Forelimb muscle (tissue), 1 donor: Measurements from ENCODE around the gene PPP1R7. TPM values are rescaled to one million over a fixed set of nuclear protein-coding genes. Genes with fewer than 3 reads are reported as not detected.
A peak's percentile ranks its signal among the peaks of the same experiment; 100 is the strongest.
"Not testable (repeated sequence)": the region's sequence is repeated elsewhere in the genome, so short reads cannot be mapped to it uniquely, and the experiment has no call there.

ENCODE experiments used
- DNase-seq: peaks from one replicate; pipeline ENCODE4 v3.0.0-alpha.2; 2013; ENCODE audit warnings: low read depth
- polyA plus RNA-seq: library from polyadenylated mRNA; unstranded; fragments of 120-200 nt; gene quantifications from one replicate; pipeline ENCODE4 v1.2.1, GENCODE V29; 2013; ENCODE audit not compliant: insufficient read length

The PPP1R7 gene
- 71.0 TPM for polyA plus RNA-seq

- DNase-seq = peak; percentile 86
Observed at GRCh38 chr2:241149925-241150659, at the start of gene PPP1R7. PPP1R7 (plus strand) TSS chr2:241150467; CDS start chr2:241150496, 29 bp downstream.

GRCh38 chr2:241102239-241102803 lies 47.9 kb upstream of the PPP1R7 start, which contains the start of gene MTERF4:
MTERF4 (minus strand) TSS chr2:241102287; CDS start chr2:241102273, 14 bp downstream.
- peak; percentile 32 for DNase-seq

GRCh38 chr2:241103176-241103595 lies 47.1 kb upstream of the PPP1R7 start:
- no peak for DNase-seq

GRCh38 chr2:241104611-241105010 lies 45.7 kb upstream of the PPP1R7 start:
- not testable (repeated sequence) for DNase-seq

GRCh38 chr2:241105641-241106040 lies 44.6 kb upstream of the PPP1R7 start:
- DNase-seq = no peak

- DNase-seq = no peak
Observed at GRCh38 chr2:241107031-241107783, 43.1 kb upstream of the PPP1R7 start.

GRCh38 chr2:241108271-241109209 lies 41.7 kb upstream of the PPP1R7 start:
- no peak for DNase-seq

- DNase-seq = no peak
Observed at GRCh38 chr2:241109210-241110088, 40.8 kb upstream of the PPP1R7 start.

GRCh38 chr2:241110089-241110606 lies 40.1 kb upstream of the PPP1R7 start:
- DNase-seq = no peak

- DNase-seq = no peak
Observed at GRCh38 chr2:241110607-241111439, 39.4 kb upstream of the PPP1R7 start.

GRCh38 chr2:241111440-241111805 lies 38.8 kb upstream of the PPP1R7 start:
- no peak for DNase-seq

GRCh38 chr2:241112046-241112445 lies 38.2 kb upstream of the PPP1R7 start:
- no peak for DNase-seq

GRCh38 chr2:241112592-241112991 lies 37.7 kb upstream of the PPP1R7 start:
- no peak for DNase-seq

GRCh38 chr2:241114836-241115235 lies 35.4 kb upstream of the PPP1R7 start:
- DNase-seq = no peak

- no peak for DNase-seq
Observed at GRCh38 chr2:241115361-241115760, 34.9 kb upstream of the PPP1R7 start.

- DNase-seq = no peak
Observed at GRCh38 chr2:241116606-241117560, 33.4 kb upstream of the PPP1R7 start.

GRCh38 chr2:241118737-241119505 lies 31.3 kb upstream of the PPP1R7 start:
- DNase-seq = no peak
